Esophagus muscularis mucosa (tissue), 4 donors: ENCODE results near the gene PTPRD. TPM values are rescaled to one million over a fixed set of nuclear protein-coding genes. Genes with fewer than 3 reads are reported as not detected.

Experiments used
- DNase-seq: peaks from one replicate; pipeline ENCODE4 v3.0.0-alpha.2; 2017; ENCODE audit errors: extremely low spot score
- H3K27ac ChIP-seq, 4 donors: fragments of 200-600 bp; sonication (generic); replicated peaks in 1 of 4; 1 replicate in 3 of 4; 2 replicates in 1 of 4; pipeline ENCODE4 v1.5.1; 2016 to 2019; ENCODE audit warnings: mild to moderate bottlenecking in 1 of 4
- H3K27me3 ChIP-seq, 4 donors: fragments of 200-600 bp; sonication (generic); one replicate each; pipeline versions ENCODE4 v1.5.1 to v1.6.0; 2016 to 2019
- H3K36me3 ChIP-seq, 4 donors: fragments of 200-600 bp; sonication (generic); one replicate each; pipeline ENCODE4 v1.5.1; 2016 to 2019
- H3K4me1 ChIP-seq, 4 donors: fragments of 200-600 bp; sonication (generic); one replicate each; pipeline ENCODE4 v1.5.1; 2016 to 2019
- H3K4me3 ChIP-seq, 4 donors: fragments of 200-600 bp; sonication (generic); 1 replicate in 2 of 4; 2 replicates in 2 of 4; pipeline ENCODE4 v1.5.1; 2016 to 2019; ENCODE audit warnings: mild to moderate bottlenecking in 4 of 4, moderate library complexity in 1 of 4
- H3K9me3 ChIP-seq, 4 donors: fragments of 200-600 bp; sonication (generic); 1 replicate in 3 of 4; 2 replicates in 1 of 4; pipeline ENCODE4 v1.5.1; 2016 to 2019
- EP300 ChIP-seq: sonication (generic); formaldehyde crosslinking; IDR thresholded peaks from one replicate; pipeline ENCODE4 v1.6.1; 2017; ENCODE audit warnings: antibody characterized with exemption
- POLR2A ChIP-seq: fragments of 450-650 bp; IDR thresholded peaks from one replicate; pipeline ENCODE4 v1.6.1; 2017; ENCODE audit warnings: antibody characterized with exemption, moderate library complexity, mild to moderate bottlenecking, low read depth
- POLR2AphosphoS5 ChIP-seq, 2 donors: sonication (generic); formaldehyde crosslinking; IDR thresholded peaks; one replicate each; pipeline ENCODE4 v1.6.1; 2017; ENCODE audit warnings: antibody characterized with exemption in 2 of 2
- WGBS: methylation state at CpG from one replicate; pipeline ENCODE4 v1.1.5; 2018; 5-methylcytosine and 5-hydroxymethylcytosine counted together
- intact Hi-C: fragments of 100-400 bp; cut with DNase I; formaldehyde crosslinking; loops from one replicate; pipeline ENCODE4 v1.15.1; 2023
- total RNA-seq, 4 donors: library from RNA; depleted of rRNA; stranded (reverse); fragments of >200 nt; gene quantifications; one replicate each; pipeline versions ENCODE4 v1.1.0 to v1.2.1, GENCODE V29; 2016
- TF ChIP-seq, protein P1 (sequence below), 3 experiments: fragments of 200-600 bp in 2 of 3; fragments of 450-650 bp in 1 of 3; sonication (generic) in 2 of 3; IDR thresholded peaks; one replicate each; pipeline ENCODE4 v1.5.1; 2017 to 2019; ENCODE audit warnings: antibody characterized with exemption in 3 of 3, mild to moderate bottlenecking in 2 of 3, moderate library complexity in 1 of 3

The PTPRD gene
- total RNA-seq, 4 donors from 2014 or later: 4.1 to 6.6 (median 5.0) TPM

DNA sequence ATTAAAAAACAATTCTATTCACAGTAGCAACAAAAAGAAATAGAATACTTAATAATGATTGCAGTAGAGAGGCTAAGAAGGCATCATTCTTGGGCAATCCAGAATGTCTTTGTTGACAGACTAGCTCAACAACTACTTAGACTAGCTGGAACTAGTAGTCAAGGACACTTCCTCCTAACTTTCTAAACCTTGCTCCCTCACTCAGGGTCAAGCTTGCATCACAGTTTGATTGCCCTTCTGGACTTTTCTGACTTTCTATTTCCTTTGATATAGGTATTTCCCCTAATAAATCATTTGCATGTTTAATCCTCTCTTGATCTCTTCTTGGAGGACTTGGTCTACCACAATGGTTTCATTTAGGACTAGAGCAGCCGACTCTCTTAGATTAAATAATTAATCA lies 1107.9 kb downstream of the PTPRD start:
- Histone ChIP-seq H3K4me1 (no peaks in the 10 kb centered on the region), H3K36me3 (no peaks in the 10 kb centered on the region), H3K4me3 (no peak overlapping the region), H3K9me3 (no peaks in the 10 kb centered on the region), H3K27ac (no peak overlapping the region), H3K27me3 (no peaks in the 10 kb centered on the region)
- DNase-seq: no peak
- intact Hi-C loops: no loop called here
- WGBS: 86% methylated on average over 1 of the region's 1 CpG
- TF ChIP-seq POLR2AphosphoS5 (IDR thresholded peaks at IDR 0.05) (no peak), EP300 (no peak), POLR2A (no peak)
- TF ChIP-seq, protein P1, sequence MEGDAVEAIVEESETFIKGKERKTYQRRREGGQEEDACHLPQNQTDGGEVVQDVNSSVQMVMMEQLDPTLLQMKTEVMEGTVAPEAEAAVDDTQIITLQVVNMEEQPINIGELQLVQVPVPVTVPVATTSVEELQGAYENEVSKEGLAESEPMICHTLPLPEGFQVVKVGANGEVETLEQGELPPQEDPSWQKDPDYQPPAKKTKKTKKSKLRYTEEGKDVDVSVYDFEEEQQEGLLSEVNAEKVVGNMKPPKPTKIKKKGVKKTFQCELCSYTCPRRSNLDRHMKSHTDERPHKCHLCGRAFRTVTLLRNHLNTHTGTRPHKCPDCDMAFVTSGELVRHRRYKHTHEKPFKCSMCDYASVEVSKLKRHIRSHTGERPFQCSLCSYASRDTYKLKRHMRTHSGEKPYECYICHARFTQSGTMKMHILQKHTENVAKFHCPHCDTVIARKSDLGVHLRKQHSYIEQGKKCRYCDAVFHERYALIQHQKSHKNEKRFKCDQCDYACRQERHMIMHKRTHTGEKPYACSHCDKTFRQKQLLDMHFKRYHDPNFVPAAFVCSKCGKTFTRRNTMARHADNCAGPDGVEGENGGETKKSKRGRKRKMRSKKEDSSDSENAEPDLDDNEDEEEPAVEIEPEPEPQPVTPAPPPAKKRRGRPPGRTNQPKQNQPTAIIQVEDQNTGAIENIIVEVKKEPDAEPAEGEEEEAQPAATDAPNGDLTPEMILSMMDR (IDR thresholded peaks at IDR 0.05): no peak

DNA sequence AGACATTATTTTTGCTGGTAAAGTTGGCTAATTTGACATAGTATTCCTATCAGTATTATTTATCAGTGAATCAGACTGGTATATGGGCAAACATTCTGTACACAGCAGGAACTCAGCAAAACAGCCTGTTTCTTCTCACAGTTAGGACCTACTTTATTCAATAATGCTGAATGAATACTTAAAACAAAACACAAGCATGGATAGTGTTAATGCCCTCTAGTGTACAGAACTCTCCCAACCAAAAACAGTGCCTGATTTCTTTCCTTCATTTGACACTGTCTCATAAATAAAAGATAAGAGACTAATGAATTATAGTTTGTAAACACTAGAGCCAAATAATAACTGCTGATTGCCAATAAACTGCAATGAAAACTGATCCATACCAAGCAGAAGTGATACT lies 1113.3 kb downstream of the PTPRD start:
- no peak for DNase-seq
- Histone ChIP-seq H3K4me1 (no peaks in the 10 kb centered on the region), H3K27ac (no peak overlapping the region), H3K9me3 (peaks cover 0 to 13% (median 8%) of the 10 kb centered on the region in 4 donors), H3K36me3 (no peaks in the 10 kb centered on the region), H3K27me3 (no peaks in the 10 kb centered on the region), H3K4me3 (no peak overlapping the region)
- intact Hi-C loops: no loop called here
- TF ChIP-seq POLR2AphosphoS5 (IDR thresholded peaks at IDR 0.05) (no peak), EP300 (no peak), POLR2A (no peak)
- TF ChIP-seq, protein P1 (IDR thresholded peaks at IDR 0.05): no peak

DNA sequence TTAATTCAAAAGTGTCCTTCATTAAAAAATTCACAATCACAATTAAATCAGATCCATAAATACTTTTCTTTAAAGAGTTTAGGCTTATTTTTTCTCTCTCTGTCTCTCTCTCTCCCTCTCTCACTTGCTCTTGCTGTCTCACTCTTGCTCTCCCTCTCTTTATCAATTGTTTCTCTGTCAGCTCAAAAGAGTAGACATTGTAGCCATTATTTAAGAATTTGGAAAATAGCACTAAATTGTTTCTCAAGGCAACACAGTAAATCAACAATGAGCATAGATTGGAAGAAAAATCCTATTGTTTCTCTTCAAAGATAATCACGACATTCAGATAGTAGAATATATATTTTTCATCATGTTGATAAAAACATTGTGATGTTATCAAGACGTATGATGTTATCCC lies 1114.0 kb downstream of the PTPRD start:
- Histone ChIP-seq H3K27ac (no peak overlapping the region), H3K9me3 (peaks cover 0 to 13% (median 11%) of the 10 kb centered on the region in 4 donors), H3K4me3 (no peak overlapping the region), H3K4me1 (no peaks in the 10 kb centered on the region), H3K27me3 (no peaks in the 10 kb centered on the region), H3K36me3 (no peaks in the 10 kb centered on the region)
- DNase-seq: no peak
- TF ChIP-seq POLR2A (no peak), POLR2AphosphoS5 (IDR thresholded peaks at IDR 0.05) (no peak), EP300 (no peak)
- TF ChIP-seq, protein P1 (IDR thresholded peaks at IDR 0.05): no peak
- 60% methylated on average over 2 of the region's 2 CpGs for WGBS
- intact Hi-C loops: no loop called here

DNA sequence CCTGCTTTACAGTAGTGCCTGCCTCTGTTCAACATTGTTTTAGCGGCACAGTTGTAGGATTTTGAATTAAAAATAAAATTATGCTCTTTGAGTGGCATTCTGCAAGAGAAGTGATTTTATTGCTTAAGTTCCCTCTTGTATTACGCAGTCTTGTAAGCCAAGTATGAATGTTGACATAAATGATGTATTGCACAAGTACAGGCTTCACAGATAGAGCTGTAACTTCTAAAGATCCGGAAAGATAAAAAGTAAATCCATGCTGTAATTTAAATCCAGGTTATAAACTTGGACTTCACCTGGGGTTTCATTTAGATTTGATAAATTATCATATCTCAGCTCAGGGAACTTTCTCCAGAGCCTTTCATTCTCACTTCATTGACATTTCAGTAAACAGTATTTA lies 1114.7 kb downstream of the PTPRD start:
- intact Hi-C loops: no loop called here
- WGBS: 48% methylated on average over 3 of the region's 3 CpGs
- TF ChIP-seq EP300: no peak
- TF ChIP-seq, protein P1 (IDR thresholded peaks at IDR 0.05): no peak
- TF ChIP-seq POLR2AphosphoS5 (IDR thresholded peaks at IDR 0.05): no peak
- TF ChIP-seq POLR2A: no peak
- DNase-seq: no peak
- Histone ChIP-seq H3K27ac (no peak overlapping the region), H3K27me3 (no peaks in the 10 kb centered on the region), H3K4me3 (no peak overlapping the region), H3K4me1 (no peaks in the 10 kb centered on the region), H3K36me3 (no peaks in the 10 kb centered on the region), H3K9me3 (peaks cover 0 to 14% (median 12%) of the 10 kb centered on the region in 4 donors)

DNA sequence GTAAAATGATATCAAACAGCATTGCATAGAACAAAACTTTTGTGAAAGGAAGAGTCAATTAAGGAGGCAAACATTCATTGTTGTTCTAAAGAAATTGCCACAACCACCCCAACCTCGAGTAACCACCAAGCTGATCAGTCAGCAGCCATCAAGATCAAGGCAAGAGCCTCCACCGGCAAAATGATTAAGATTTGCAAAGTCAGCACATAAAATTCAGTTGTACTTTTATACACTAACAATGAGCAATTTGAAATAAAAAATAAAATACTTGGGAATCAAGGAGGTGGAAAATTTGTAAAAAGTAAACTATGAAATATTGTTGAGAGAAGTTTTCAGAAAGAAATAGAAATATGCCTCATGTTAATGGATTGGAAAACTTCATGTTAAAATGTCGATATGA lies 1118.5 kb downstream of the PTPRD start:
- H3K36me3 ChIP-seq: no peaks in the 10 kb centered on the region
- H3K9me3 ChIP-seq: peaks cover 0 to 20% (median 12%) of the 10 kb centered on the region in 4 donors
- no peaks in the 10 kb centered on the region for H3K4me1 ChIP-seq
- no peak for DNase-seq
- H3K27me3 ChIP-seq: no peaks in the 10 kb centered on the region
- intact Hi-C loops: no loop called here
- WGBS: 56% methylated on average over 3 of the region's 3 CpGs
- H3K4me3 ChIP-seq: no peak overlapping the region
- H3K27ac ChIP-seq: no peak overlapping the region
- TF ChIP-seq EP300: no peak
- TF ChIP-seq, protein P1 (IDR thresholded peaks at IDR 0.05): no peak
- TF ChIP-seq POLR2AphosphoS5 (IDR thresholded peaks at IDR 0.05): no peak
- no peak for TF ChIP-seq POLR2A
